Effector memory CD4-positive, alpha-beta T cell (primary cell): ENCODE measurements around the gene ZMYND8.

Experiments
- DNase-seq, 3 donors: peaks; one replicate each; pipeline ENCODE4 v3.0.0-alpha.2; 2020
- H3K27ac ChIP-seq: 2 replicates; pipeline ENCODE4 v1.7.0; 2013; ENCODE audit warnings: mild to moderate bottlenecking, low read length, moderate library complexity; ENCODE audit not compliant: insufficient read depth, poor library complexity, severe bottlenecking
- H3K27me3 ChIP-seq: replicated peaks from 2 replicates; pipeline ENCODE4 v1.7.0; 2013; ENCODE audit warnings: mild to moderate bottlenecking, low read length; ENCODE audit not compliant: insufficient read depth, control insufficient read depth, poor library complexity, severe bottlenecking
- H3K36me3 ChIP-seq: 2 replicates; pipeline ENCODE4 v1.7.0; 2013; ENCODE audit warnings: mild to moderate bottlenecking, low read length, moderate library complexity; ENCODE audit not compliant: control insufficient read depth, insufficient read depth
- H3K4me1 ChIP-seq: 2 replicates; pipeline ENCODE4 v1.7.0; 2013; ENCODE audit warnings: low read length, mild to moderate bottlenecking; ENCODE audit not compliant: control insufficient read depth, insufficient read depth, poor library complexity, severe bottlenecking
- H3K4me3 ChIP-seq: 2 replicates; pipeline ENCODE4 v1.7.0; 2013; ENCODE audit warnings: low read length, low read depth, mild to moderate bottlenecking; ENCODE audit not compliant: insufficient read depth, poor library complexity, severe bottlenecking
- H3K9me3 ChIP-seq: 2 replicates; pipeline ENCODE4 v1.7.0; 2013; ENCODE audit warnings: mild to moderate bottlenecking, low read length, moderate library complexity; ENCODE audit not compliant: control insufficient read depth

ZMYND8 gene

GRCh38 chr20:47353692-47354463 is 2.6 kb downstream of the ZMYND8 start:
- Histone ChIP-seq H3K4me1 (peaks cover 60% of the 10 kb centered on the region), H3K27me3 (no peaks in the 10 kb centered on the region), H3K9me3 (no peaks in the 10 kb centered on the region), H3K36me3 (peaks cover 7% of the 10 kb centered on the region), H3K4me3 (peak overlapping the region; percentile 38), H3K27ac (peak overlapping the region; percentile 6)
- DNase-seq: no peak

- DNase-seq: no peak
- Histone ChIP-seq H3K9me3 (no peaks in the 10 kb centered on the region), H3K27ac (no peak overlapping the region), H3K27me3 (no peaks in the 10 kb centered on the region), H3K4me3 (no peak overlapping the region), H3K4me1 (peaks cover 65% of the 10 kb centered on the region), H3K36me3 (peaks cover 13% of the 10 kb centered on the region)
Observed at GRCh38 chr20:47353239-47353691, 3.2 kb downstream of the ZMYND8 start.

GRCh38 chr20:47352332-47353238 is 3.9 kb downstream of the ZMYND8 start:
- H3K27me3 ChIP-seq: no peaks in the 10 kb centered on the region
- H3K4me3 ChIP-seq: no peak overlapping the region
- no peaks in the 10 kb centered on the region for H3K9me3 ChIP-seq
- H3K4me1 ChIP-seq: peaks cover 60% of the 10 kb centered on the region
- H3K36me3 ChIP-seq: peaks cover 16% of the 10 kb centered on the region
- no peak for DNase-seq
- no peak overlapping the region for H3K27ac ChIP-seq

- no peak overlapping the region for H3K27ac ChIP-seq
- H3K4me3 ChIP-seq: no peak overlapping the region
- H3K4me1 ChIP-seq: peaks cover 52% of the 10 kb centered on the region
- DNase-seq: no peak
- H3K27me3 ChIP-seq: no peaks in the 10 kb centered on the region
- no peaks in the 10 kb centered on the region for H3K9me3 ChIP-seq
- peaks cover 21% of the 10 kb centered on the region for H3K36me3 ChIP-seq
Observed at GRCh38 chr20:47351643-47352331, 4.7 kb downstream of the ZMYND8 start.

GRCh38 chr20:47350691-47351545 is 5.6 kb downstream of the ZMYND8 start:
- no peak overlapping the region for H3K4me3 ChIP-seq
- H3K4me1 ChIP-seq: peaks cover 51% of the 10 kb centered on the region
- no peak overlapping the region for H3K27ac ChIP-seq
- no peak for DNase-seq
- H3K9me3 ChIP-seq: no peaks in the 10 kb centered on the region
- peaks cover 25% of the 10 kb centered on the region for H3K36me3 ChIP-seq
- no peaks in the 10 kb centered on the region for H3K27me3 ChIP-seq

GRCh38 chr20:47350181-47350550 is 6.3 kb downstream of the ZMYND8 start:
- DNase-seq: no peak
- H3K4me3 ChIP-seq: no peak overlapping the region
- H3K4me1 ChIP-seq: peaks cover 51% of the 10 kb centered on the region
- peaks cover 25% of the 10 kb centered on the region for H3K36me3 ChIP-seq
- peak overlapping the region; percentile 2 for H3K27ac ChIP-seq
- no peaks in the 10 kb centered on the region for H3K9me3 ChIP-seq
- no peaks in the 10 kb centered on the region for H3K27me3 ChIP-seq

GRCh38 chr20:47349365-47350180 is 6.9 kb downstream of the ZMYND8 start:
- Histone ChIP-seq H3K4me3 (no peak overlapping the region), H3K36me3 (peaks cover 25% of the 10 kb centered on the region), H3K27me3 (no peaks in the 10 kb centered on the region), H3K4me1 (peaks cover 45% of the 10 kb centered on the region), H3K9me3 (no peaks in the 10 kb centered on the region), H3K27ac (peak overlapping the region; percentile 2)
- DNase-seq: no peak

- Histone ChIP-seq H3K9me3 (no peaks in the 10 kb centered on the region), H3K4me1 (peaks cover 36% of the 10 kb centered on the region), H3K36me3 (peaks cover 25% of the 10 kb centered on the region), H3K27ac (no peak overlapping the region), H3K4me3 (no peak overlapping the region), H3K27me3 (no peaks in the 10 kb centered on the region)
- DNase-seq: no peak
Observed at GRCh38 chr20:47348539-47349142, 7.9 kb downstream of the ZMYND8 start.
